GM12875 (cell line): ENCODE data around the gene SF3B5.
A peak's percentile ranks its signal among the peaks of the same experiment; 100 is the strongest.
"Not testable (repeated sequence)": the region's sequence is repeated elsewhere in the genome, so short reads cannot be mapped to it uniquely, and the experiment has no call there.

Source experiments
- H3K4me3 ChIP-seq: one replicate; pipeline ENCODE4 v1.5.1; 2011; ENCODE audit warnings: low read depth, low read length, control low read depth
- CTCF ChIP-seq: IDR thresholded peaks from 2 replicates; pipeline ENCODE4 v1.5.1; 2011; ENCODE audit warnings: low read depth, mild to moderate bottlenecking, control low read depth, inconsistent platforms, low read length, moderate library complexity, borderline replicate concordance; ENCODE audit not compliant: insufficient read depth

SF3B5 gene

GRCh38 chr6:144055121-144055931, 40.0 kb downstream of the SF3B5 start:
- TF ChIP-seq CTCF, result no peak
- H3K4me3 ChIP-seq, result peak overlapping the region; percentile 26

- no peak overlapping the region for H3K4me3 ChIP-seq
- no peak for TF ChIP-seq CTCF
These were observed 41.8 kb downstream of the SF3B5 start for GRCh38 chr6:144053601-144054000.

- no peak for TF ChIP-seq CTCF
- no peak overlapping the region for H3K4me3 ChIP-seq
These were observed 42.9 kb downstream of the SF3B5 start for GRCh38 chr6:144052488-144052887.

- no peak for TF ChIP-seq CTCF
- H3K4me3 ChIP-seq, result no peak overlapping the region
These were observed 46.0 kb downstream of the SF3B5 start for GRCh38 chr6:144049386-144049785.

GRCh38 chr6:144047688-144048087, 47.7 kb downstream of the SF3B5 start:
- no peak for TF ChIP-seq CTCF
- H3K4me3 ChIP-seq, result no peak overlapping the region

- H3K4me3 ChIP-seq, result not testable (repeated sequence)
These were observed 48.7 kb downstream of the SF3B5 start for GRCh38 chr6:144046672-144047071.

- H3K4me3 ChIP-seq, result not testable (repeated sequence)
These were observed 50.4 kb downstream of the SF3B5 start for GRCh38 chr6:144044989-144045388.
